Measurements from ENCODE around the gene NUDC.
"Not testable (repeated sequence)": the region's sequence is repeated elsewhere in the genome, so short reads cannot be mapped to it uniquely, and the experiment has no call there.

NUDC gene

GRCh38 chr1:26945728-26946127 is 24.2 kb downstream of the NUDC start:
- Histone ChIP-seq H3K4me1 (ENCODE audit: insufficient read depth, low read length, poor library complexity, severe bottlenecking) (no peaks in the 10 kb centered on the region), H3K4me2 (ENCODE audit: low read depth, low read length, poor library complexity, severe bottlenecking) (no peak overlapping the region), H3K9me2 (replicated peaks; ENCODE audit: low read depth, low read length) (no peaks in the 10 kb centered on the region), H3K4me3 (ENCODE audit: low read length, poor library complexity, severe bottlenecking) (no peak overlapping the region), H3K36me3 (ENCODE audit: insufficient read depth, low read length) (peaks cover 56% of the 10 kb centered on the region; the same call in 1 of the 2 replicates), H4K20me1 (ENCODE audit: insufficient read depth, low read length, poor library complexity, severe bottlenecking) (no peaks in the 10 kb centered on the region), H3K27me3 (ENCODE audit: insufficient read depth, low read length, poor library complexity, severe bottlenecking) (no peaks in the 10 kb centered on the region), H3F3A (ENCODE audit: low read depth) (no peaks in the 10 kb centered on the region), H3K79me2 (ENCODE audit: insufficient read depth, low read length) (no peaks in the 10 kb centered on the region), H3K9ac (ENCODE audit: low read depth, low read length, poor library complexity, severe bottlenecking) (no peak overlapping the region), H2AFZ (ENCODE audit: low read length) (no peak overlapping the region), H3K9me3 (ENCODE audit: insufficient read depth, low read depth, low read length) (no peaks in the 10 kb centered on the region)
- TF ChIP-seq CTCF (conservative IDR thresholded peaks at IDR 0.05; ENCODE audit: low read length) (no peak), EZH2phosphoT487 (IDR thresholded peaks at IDR 0.05; ENCODE audit: borderline replicate concordance) (no peak)

GRCh38 chr1:26946270-26946669 is 24.7 kb downstream of the NUDC start:
- Histone ChIP-seq H3K4me1 (ENCODE audit: insufficient read depth, low read length, poor library complexity, severe bottlenecking) (no peaks in the 10 kb centered on the region), H3K27me3 (ENCODE audit: insufficient read depth, low read length, poor library complexity, severe bottlenecking) (no peaks in the 10 kb centered on the region), H3K9ac (ENCODE audit: low read depth, low read length, poor library complexity, severe bottlenecking) (no peak overlapping the region), H3K79me2 (ENCODE audit: insufficient read depth, low read length) (no peaks in the 10 kb centered on the region), H4K20me1 (ENCODE audit: insufficient read depth, low read length, poor library complexity, severe bottlenecking) (no peaks in the 10 kb centered on the region), H3K4me3 (ENCODE audit: low read length, poor library complexity, severe bottlenecking) (no peak overlapping the region), H3K9me2 (replicated peaks; ENCODE audit: low read depth, low read length) (no peaks in the 10 kb centered on the region), H3K4me2 (ENCODE audit: low read depth, low read length, poor library complexity, severe bottlenecking) (no peak overlapping the region), H3K36me3 (ENCODE audit: insufficient read depth, low read length) (peaks cover 53% of the 10 kb centered on the region; the same call in 1 of the 2 replicates), H3K9me3 (ENCODE audit: insufficient read depth, low read depth, low read length) (no peaks in the 10 kb centered on the region), H2AFZ (ENCODE audit: low read length) (no peak overlapping the region), H3F3A (ENCODE audit: low read depth) (no peaks in the 10 kb centered on the region)
- TF ChIP-seq EZH2phosphoT487 (IDR thresholded peaks at IDR 0.05; ENCODE audit: borderline replicate concordance): no peak
- TF ChIP-seq CTCF (conservative IDR thresholded peaks at IDR 0.05; ENCODE audit: low read length): no peak

GRCh38 chr1:26948725-26949057 is 27.1 kb downstream of the NUDC start:
- H2AFZ ChIP-seq (ENCODE audit: low read length); H3K9ac ChIP-seq (ENCODE audit: low read depth, low read length, poor library complexity, severe bottlenecking); H3F3A ChIP-seq (ENCODE audit: low read depth); H3K27me3 ChIP-seq (ENCODE audit: insufficient read depth, low read length, poor library complexity, severe bottlenecking); H3K9me3 ChIP-seq (ENCODE audit: insufficient read depth, low read depth, low read length); H3K4me3 ChIP-seq (ENCODE audit: low read length, poor library complexity, severe bottlenecking); H4K20me1 ChIP-seq (ENCODE audit: insufficient read depth, low read length, poor library complexity, severe bottlenecking); H3K4me1 ChIP-seq (ENCODE audit: insufficient read depth, low read length, poor library complexity, severe bottlenecking); H3K9me2 ChIP-seq (replicated peaks; ENCODE audit: low read depth, low read length); H3K4me2 ChIP-seq (ENCODE audit: low read depth, low read length, poor library complexity, severe bottlenecking); H3K79me2 ChIP-seq (ENCODE audit: insufficient read depth, low read length): not testable (repeated sequence)
- peaks cover 30% of the 10 kb centered on the region; the same call in 1 of the 2 replicates for H3K36me3 ChIP-seq (ENCODE audit: insufficient read depth, low read length)

GRCh38 chr1:26949266-26949925 is 27.9 kb downstream of the NUDC start:
- Histone ChIP-seq H3K36me3 (ENCODE audit: insufficient read depth, low read length) (peaks cover 24% of the 10 kb centered on the region; the same call in 1 of the 2 replicates), H3K27me3 (ENCODE audit: insufficient read depth, low read length, poor library complexity, severe bottlenecking) (no peaks in the 10 kb centered on the region), H3K9ac (ENCODE audit: low read depth, low read length, poor library complexity, severe bottlenecking) (no peak overlapping the region), H4K20me1 (ENCODE audit: insufficient read depth, low read length, poor library complexity, severe bottlenecking) (no peaks in the 10 kb centered on the region), H3F3A (ENCODE audit: low read depth) (no peaks in the 10 kb centered on the region), H2AFZ (ENCODE audit: low read length) (no peak overlapping the region), H3K4me1 (ENCODE audit: insufficient read depth, low read length, poor library complexity, severe bottlenecking) (no peaks in the 10 kb centered on the region), H3K9me3 (ENCODE audit: insufficient read depth, low read depth, low read length) (no peaks in the 10 kb centered on the region), H3K79me2 (ENCODE audit: insufficient read depth, low read length) (no peaks in the 10 kb centered on the region), H3K4me2 (ENCODE audit: low read depth, low read length, poor library complexity, severe bottlenecking) (no peak overlapping the region), H3K4me3 (ENCODE audit: low read length, poor library complexity, severe bottlenecking) (no peak overlapping the region), H3K9me2 (replicated peaks; ENCODE audit: low read depth, low read length) (no peaks in the 10 kb centered on the region)
- TF ChIP-seq EZH2phosphoT487 (IDR thresholded peaks at IDR 0.05; ENCODE audit: borderline replicate concordance) (no peak), CTCF (conservative IDR thresholded peaks at IDR 0.05; ENCODE audit: low read length) (no peak)
